Body of pancreas (tissue), 4 donors: Measurements from ENCODE around the gene USP14. TPM values are rescaled to one million over a fixed set of nuclear protein-coding genes. Genes with fewer than 3 reads are reported as not detected.

Source experiments
- ATAC-seq: fragments of 150-250 bp; one replicate; pipeline ENCODE4 v1.9.1; 2016
- DNase-seq, 4 donors: peaks; one replicate each; pipeline ENCODE4 v3.0.0-alpha.2; 2019
- H3K27ac ChIP-seq, 4 donors: fragments of 200-600 bp; sonication (generic); 1 replicate in 3 of 4; 2 replicates in 1 of 4; pipeline versions ENCODE4 v1.5.1 to v1.6.1; 2016 to 2019; ENCODE audit warnings: mild to moderate bottlenecking in 1 of 4, mixed read lengths in 1 of 4, moderate library complexity in 1 of 4
- H3K27me3 ChIP-seq, 2 donors: fragments of 200-600 bp; sonication (generic); one replicate each; pipeline ENCODE4 v1.6.0; 2016; ENCODE audit warnings: mild to moderate bottlenecking in 1 of 2
- H3K36me3 ChIP-seq, 2 donors: fragments of 200-600 bp; sonication (generic); replicated peaks in 1 of 2; 2 replicates each; pipeline ENCODE4 v1.5.1; 2016; ENCODE audit warnings: low read depth in 2 of 2; ENCODE audit not compliant: insufficient read depth in 1 of 2
- H3K4me1 ChIP-seq: fragments of 200-600 bp; sonication (generic); one replicate; pipeline ENCODE4 v1.6.0; 2016
- H3K4me3 ChIP-seq, 2 donors: fragments of 200-600 bp; sonication (generic); 1 replicate in 1 of 2; 2 replicates in 1 of 2; pipeline ENCODE4 v1.5.1; 2016 to 2019
- H3K9me3 ChIP-seq, 3 donors: fragments of 200-600 bp; sonication (generic); 1 replicate in 2 of 3; 2 replicates in 1 of 3; pipeline ENCODE4 v1.5.1; 2016
- CTCF ChIP-seq, 7 experiments: fragments of 450-650 bp in 4 of 7; fragments of 200-600 bp in 3 of 7; sonication (generic) in 3 of 7; IDR thresholded peaks; one replicate each; pipeline ENCODE4 v1.5.1; 2016 to 2019; ENCODE audit warnings: antibody characterized with exemption in 7 of 7
- POLR2A ChIP-seq, 3 donors: fragments of 450-650 bp; IDR thresholded peaks; one replicate each; pipeline ENCODE4 v1.6.1; 2016; ENCODE audit warnings: antibody characterized with exemption in 3 of 3, mild to moderate bottlenecking in 2 of 3
- WGBS, 2 donors: methylation state at CpG; one replicate each; pipeline ENCODE4 v1.1.5; 2017; 5-methylcytosine and 5-hydroxymethylcytosine counted together
- intact Hi-C: fragments of 100-400 bp; cut with DNase I; formaldehyde crosslinking; loops from one replicate; pipeline ENCODE4 v1.15.1; 2023
- total RNA-seq, 2 donors: library from RNA; depleted of rRNA; stranded (reverse); fragments of >200 nt; gene quantifications; one replicate each; pipeline ENCODE4 v1.1.0, GENCODE V29; 2016

The USP14 gene
- total RNA-seq, 2 donors from 2014 or later: 14.5 to 18.8 TPM

- no peaks in the 10 kb centered on the region for H3K9me3 ChIP-seq
- intact Hi-C loops: no loop called here
- TF ChIP-seq CTCF (IDR thresholded peaks at IDR 0.05) (no peak), POLR2A (IDR thresholded peaks at IDR 0.05) (no peak)
Measured at GRCh38 chr18:251572-251971, 93.2 kb downstream of the USP14 start.

GRCh38 chr18:253121-253520, 94.8 kb downstream of the USP14 start:
- Histone ChIP-seq H3K9me3 (no peaks in the 10 kb centered on the region), H3K4me3 (no peak overlapping the region), H3K4me1 (no peaks in the 10 kb centered on the region), H3K27me3 (no peaks in the 10 kb centered on the region), H3K36me3 (peaks cover 0 to 25% of the 10 kb centered on the region in 2 donors), H3K27ac (no peak overlapping the region)
- no peak for ATAC-seq
- WGBS, 2 donors: 80 to 96% methylated on average over 1 of the region's 1 CpG
- DNase-seq: no peak
- intact Hi-C loops: no loop called here
- TF ChIP-seq CTCF (IDR thresholded peaks at IDR 0.05) (no peak), POLR2A (IDR thresholded peaks at IDR 0.05) (no peak)

More at GRCh38 chr18:251572-251971, 93.2 kb downstream of the USP14 start:
- Histone ChIP-seq H3K36me3 (peaks cover 0 to 26% of the 10 kb centered on the region in 2 donors), H3K4me3 (no peak overlapping the region), H3K27me3 (no peaks in the 10 kb centered on the region), H3K27ac (no peak overlapping the region), H3K4me1 (no peaks in the 10 kb centered on the region)
- ATAC-seq (no peak), DNase-seq (no peak)
- WGBS, 2 donors: 91 to 98% methylated on average over 5 of the region's 5 CpGs

GRCh38 chr18:255171-255570, 96.8 kb downstream of the USP14 start:
- TF ChIP-seq POLR2A (IDR thresholded peaks at IDR 0.05) (no peak), CTCF (IDR thresholded peaks at IDR 0.05) (no peak)
- intact Hi-C loops: no loop called here
- Histone ChIP-seq H3K27ac (no peak overlapping the region), H3K9me3 (no peaks in the 10 kb centered on the region), H3K4me3 (no peak overlapping the region), H3K4me1 (no peaks in the 10 kb centered on the region), H3K36me3 (peaks cover 0 to 30% of the 10 kb centered on the region in 2 donors), H3K27me3 (no peaks in the 10 kb centered on the region)
- DNase-seq: no peak
- no peak for ATAC-seq
- WGBS, 2 donors: 88 to 89% methylated on average over 4 of the region's 4 CpGs

GRCh38 chr18:260547-260946, 102.2 kb downstream of the USP14 start:
- Histone ChIP-seq H3K27ac (no peak overlapping the region), H3K9me3 (no peaks in the 10 kb centered on the region), H3K4me1 (no peaks in the 10 kb centered on the region), H3K36me3 (peaks cover 0 to 29% of the 10 kb centered on the region in 2 donors), H3K4me3 (no peak overlapping the region), H3K27me3 (no peaks in the 10 kb centered on the region)
- TF ChIP-seq POLR2A (IDR thresholded peaks at IDR 0.05): no peak
- TF ChIP-seq CTCF (IDR thresholded peaks at IDR 0.05): no peak
- ATAC-seq: no peak
- WGBS, 2 donors: 69 to 89% methylated on average over 2 of the region's 2 CpGs
- no peak for DNase-seq
- intact Hi-C loops: no loop called here

- ATAC-seq (no peak), DNase-seq (no peak)
- Histone ChIP-seq H3K4me3 (no peak overlapping the region), H3K4me1 (peaks cover 8% of the 10 kb centered on the region), H3K27ac (no peak overlapping the region), H3K27me3 (no peaks in the 10 kb centered on the region), H3K36me3 (peaks cover 0 to 28% of the 10 kb centered on the region in 2 donors), H3K9me3 (no peaks in the 10 kb centered on the region)
- intact Hi-C loops: no loop called here
- WGBS, 2 donors: 91 to 95% methylated on average over 2 of the region's 2 CpGs
- no peak for TF ChIP-seq CTCF (IDR thresholded peaks at IDR 0.05)
Measured at GRCh38 chr18:261398-262073, 103.2 kb downstream of the USP14 start.
